ENCODE measurements around the gene SEMA3E. TPM values are rescaled to one million over a fixed set of nuclear protein-coding genes. Genes with fewer than 3 reads are reported as not detected.

The SEMA3E gene
- total RNA-seq, 1 donor = 16.1 TPM

- peak; percentile 94 for DNase-seq (ENCODE audit: low read depth)
- TF ChIP-seq, protein P1, sequence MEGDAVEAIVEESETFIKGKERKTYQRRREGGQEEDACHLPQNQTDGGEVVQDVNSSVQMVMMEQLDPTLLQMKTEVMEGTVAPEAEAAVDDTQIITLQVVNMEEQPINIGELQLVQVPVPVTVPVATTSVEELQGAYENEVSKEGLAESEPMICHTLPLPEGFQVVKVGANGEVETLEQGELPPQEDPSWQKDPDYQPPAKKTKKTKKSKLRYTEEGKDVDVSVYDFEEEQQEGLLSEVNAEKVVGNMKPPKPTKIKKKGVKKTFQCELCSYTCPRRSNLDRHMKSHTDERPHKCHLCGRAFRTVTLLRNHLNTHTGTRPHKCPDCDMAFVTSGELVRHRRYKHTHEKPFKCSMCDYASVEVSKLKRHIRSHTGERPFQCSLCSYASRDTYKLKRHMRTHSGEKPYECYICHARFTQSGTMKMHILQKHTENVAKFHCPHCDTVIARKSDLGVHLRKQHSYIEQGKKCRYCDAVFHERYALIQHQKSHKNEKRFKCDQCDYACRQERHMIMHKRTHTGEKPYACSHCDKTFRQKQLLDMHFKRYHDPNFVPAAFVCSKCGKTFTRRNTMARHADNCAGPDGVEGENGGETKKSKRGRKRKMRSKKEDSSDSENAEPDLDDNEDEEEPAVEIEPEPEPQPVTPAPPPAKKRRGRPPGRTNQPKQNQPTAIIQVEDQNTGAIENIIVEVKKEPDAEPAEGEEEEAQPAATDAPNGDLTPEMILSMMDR (IDR thresholded peaks at IDR 0.05; ENCODE audit: insufficient read depth, low read length) = no peak
- no peak overlapping the region for H3K4me3 ChIP-seq (ENCODE audit: low read depth, low read length)
These were observed 101.4 kb downstream of the SEMA3E start for GRCh38 chr7:83547526-83547925.

DNA sequence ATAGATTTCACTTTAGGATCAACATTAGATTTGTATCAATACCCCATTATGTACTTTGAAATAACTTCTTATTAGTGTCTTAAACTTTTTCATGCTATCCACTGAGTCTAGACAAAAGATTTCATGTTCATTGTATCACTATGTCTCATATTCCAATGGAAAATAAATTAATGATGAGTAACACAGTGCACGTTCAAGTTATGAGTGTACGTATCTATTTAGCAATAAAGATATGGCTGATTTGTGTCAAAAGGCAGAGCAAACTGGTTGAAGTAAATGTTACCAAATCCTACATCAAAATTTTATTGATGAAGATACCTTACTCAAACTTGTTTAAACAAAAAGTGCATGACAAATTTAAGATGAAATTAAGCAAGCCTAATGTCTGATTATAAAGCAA is 102.4 kb downstream of the SEMA3E start:
- DNase-seq (ENCODE audit: low read depth) = peak; percentile 56
- TF ChIP-seq, protein P1 (IDR thresholded peaks at IDR 0.05; ENCODE audit: insufficient read depth, low read length) = no peak
- H3K4me3 ChIP-seq (ENCODE audit: low read depth, low read length) = no peak overlapping the region

GRCh38 chr7:83541187-83541960 is 107.6 kb downstream of the SEMA3E start:
- H3K4me3 ChIP-seq (ENCODE audit: low read depth, low read length) = no peak overlapping the region
- TF ChIP-seq, protein P1 (IDR thresholded peaks at IDR 0.05; ENCODE audit: insufficient read depth, low read length) = no peak
- no peak for DNase-seq (ENCODE audit: low read depth)

- TF ChIP-seq, protein P1 (IDR thresholded peaks at IDR 0.05; ENCODE audit: insufficient read depth, low read length) = no peak
- no peak overlapping the region for H3K4me3 ChIP-seq (ENCODE audit: low read depth, low read length)
- no peak for DNase-seq (ENCODE audit: low read depth)
These were observed 114.5 kb downstream of the SEMA3E start for GRCh38 chr7:83534488-83534887.

DNA sequence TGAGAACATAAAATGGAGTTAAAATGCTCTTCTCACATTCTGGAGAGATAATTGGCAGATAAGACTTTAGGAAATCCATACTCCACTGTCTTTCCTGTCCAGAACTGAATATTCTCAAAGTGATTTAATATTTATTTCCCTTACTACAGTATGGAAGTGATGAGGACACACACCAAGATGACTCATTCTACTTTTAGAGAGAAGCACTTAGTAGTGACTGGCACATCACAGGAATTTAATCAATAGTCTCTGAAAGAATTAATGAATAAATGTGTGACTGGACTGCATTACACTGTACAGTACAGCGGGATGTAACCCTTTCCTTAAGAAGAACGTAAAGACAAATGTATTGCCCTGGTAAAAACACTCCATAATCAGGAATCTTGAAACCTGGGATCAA is 116.7 kb downstream of the SEMA3E start:
- TF ChIP-seq, protein P1 (IDR thresholded peaks at IDR 0.05; ENCODE audit: insufficient read depth, low read length) = no peak
- no peak overlapping the region for H3K4me3 ChIP-seq (ENCODE audit: low read depth, low read length)
- DNase-seq (ENCODE audit: low read depth) = no peak

GRCh38 chr7:83531766-83532165 is 117.2 kb downstream of the SEMA3E start:
- no peak for DNase-seq (ENCODE audit: low read depth)
- H3K4me3 ChIP-seq (ENCODE audit: low read depth, low read length) = no peak overlapping the region
- TF ChIP-seq, protein P1 (IDR thresholded peaks at IDR 0.05; ENCODE audit: insufficient read depth, low read length) = no peak

Data from fibroblast of the aortic adventitia (primary cell).